D721Med (cell line): Measurements from ENCODE around the gene SLC41A2.
"Not testable (repeated sequence)": the region's sequence is repeated elsewhere in the genome, so short reads cannot be mapped to it uniquely, and the experiment has no call there.

Experiments
- DNase-seq: peaks from one replicate; pipeline ENCODE4 v3.0.0; 2011; ENCODE audit warnings: low spot score; ENCODE audit not compliant: insufficient read length
- FAIRE-seq: peaks from 2 replicates; lab custom pipeline; 2011; peaks lifted over from hg19 to GRCh38; lab: Jason Lieb, UNC
- CTCF ChIP-seq: IDR thresholded peaks from 2 replicates; pipeline ENCODE4 v1.5.1; 2012; ENCODE audit warnings: mild to moderate bottlenecking, control low read depth; ENCODE audit not compliant: insufficient read depth; ENCODE audit errors: missing control alignments

SLC41A2 gene

GRCh38 chr12:104953323-104953722 is 4.8 kb downstream of the SLC41A2 start:
- TF ChIP-seq CTCF = no peak
- FAIRE-seq (no peak), DNase-seq (no peak)

DNA sequence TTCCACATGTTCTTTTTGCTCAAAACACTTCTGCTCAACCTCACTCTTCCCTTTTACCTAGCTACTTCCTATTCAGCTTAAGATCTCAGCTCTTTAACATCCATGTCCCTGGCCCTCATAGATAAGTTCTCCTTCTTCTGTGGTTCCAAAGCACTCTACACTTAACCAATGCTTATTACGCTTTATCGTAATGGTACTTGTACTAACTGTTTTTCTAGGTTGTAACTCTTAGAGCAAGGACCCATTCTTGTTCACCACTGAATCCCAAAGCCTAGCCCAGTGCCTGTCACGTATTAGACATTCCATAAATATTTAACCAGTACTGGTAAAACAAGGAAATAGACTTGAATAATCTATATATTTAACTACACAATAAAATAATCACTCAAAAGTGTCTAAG is 5.3 kb downstream of the SLC41A2 start:
- no peak for FAIRE-seq
- TF ChIP-seq CTCF = no peak
- no peak for DNase-seq

- DNase-seq = no peak
- no peak for FAIRE-seq
- TF ChIP-seq CTCF = no peak
These were observed 6.2 kb downstream of the SLC41A2 start for GRCh38 chr12:104951759-104952509.

DNA sequence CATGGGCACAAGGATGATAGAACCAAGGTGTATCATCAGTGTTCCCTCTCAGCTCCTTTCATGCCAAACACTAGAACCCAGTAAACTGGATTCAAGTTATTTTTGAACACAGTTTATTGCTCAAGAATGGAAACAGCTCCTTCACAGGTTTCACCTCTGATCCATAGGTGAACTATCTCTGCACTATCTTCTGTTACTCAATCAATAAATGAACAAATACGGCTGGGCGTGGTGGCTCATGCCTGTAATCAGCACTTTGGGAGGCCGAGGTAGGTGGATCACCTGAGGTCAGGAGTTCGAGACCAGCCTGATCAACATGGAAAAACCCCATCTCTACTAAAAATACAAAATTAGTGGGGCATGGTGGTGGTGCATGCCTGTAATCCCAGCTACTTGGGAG is 9.4 kb downstream of the SLC41A2 start:
- not testable (repeated sequence) for DNase-seq, FAIRE-seq

DNA sequence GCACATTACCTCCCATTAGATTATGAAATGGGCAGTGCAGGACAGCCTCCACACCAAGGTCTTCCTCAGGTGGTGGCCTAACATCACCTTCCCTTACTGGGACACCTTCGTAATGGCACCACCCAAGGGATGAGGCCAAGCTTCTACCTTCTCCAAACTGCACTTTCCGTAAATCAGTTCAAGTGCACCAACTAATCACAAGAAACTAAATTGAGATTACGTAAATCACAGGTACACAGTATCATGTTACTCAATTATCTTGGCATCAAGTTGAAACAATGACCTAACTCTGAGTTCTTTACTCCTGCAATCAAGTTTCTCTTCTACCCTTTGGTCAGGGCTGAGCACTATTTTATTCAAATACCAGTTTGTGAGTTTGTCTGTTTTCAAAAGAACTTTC is 13.8 kb downstream of the SLC41A2 start:
- FAIRE-seq (no peak), DNase-seq (no peak)
- no peak for TF ChIP-seq CTCF

DNA sequence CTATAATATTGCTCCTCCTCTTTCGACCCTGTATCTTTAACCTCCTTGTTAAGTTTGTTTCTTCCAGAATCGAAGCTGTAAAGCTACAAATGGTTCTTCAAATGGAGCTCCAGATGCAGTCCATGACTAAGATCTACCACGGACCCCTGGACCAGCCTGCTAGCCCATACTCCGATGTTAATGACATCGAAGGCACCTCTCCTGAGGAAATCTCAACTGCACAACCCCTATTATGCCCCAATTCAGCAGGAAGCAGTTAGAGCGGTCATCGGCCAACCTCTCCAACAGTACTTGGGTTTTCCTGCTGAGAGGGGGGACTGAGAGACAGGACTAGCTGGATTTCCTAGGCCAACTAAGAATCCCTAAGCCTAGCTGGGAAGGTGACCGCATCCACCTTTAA is 14.7 kb downstream of the SLC41A2 start:
- DNase-seq, FAIRE-seq: not testable (repeated sequence)

- FAIRE-seq = no peak
- DNase-seq = no peak
- no peak for TF ChIP-seq CTCF
These were observed 16.0 kb downstream of the SLC41A2 start for GRCh38 chr12:104942075-104942474.

DNA sequence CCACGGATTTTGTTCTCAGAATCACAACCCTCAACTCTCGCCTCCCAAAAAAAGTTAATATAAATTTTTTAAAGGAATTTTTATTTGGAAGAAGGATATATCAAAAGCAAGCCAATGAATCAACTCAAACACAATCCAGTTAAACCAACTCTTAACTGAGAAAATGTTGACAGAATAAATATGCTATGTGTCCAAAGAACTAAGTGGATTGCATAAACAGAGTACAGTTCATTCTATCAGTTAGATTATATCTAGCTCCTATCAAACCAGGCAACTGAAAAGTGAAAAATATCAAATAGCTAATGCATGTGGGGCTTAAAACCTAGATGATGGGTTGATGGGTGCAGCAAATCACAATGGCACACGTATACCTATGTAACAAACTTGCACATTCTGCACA is 16.6 kb downstream of the SLC41A2 start:
- DNase-seq (no peak), FAIRE-seq (no peak)
- no peak for TF ChIP-seq CTCF
